Spleen (tissue), 11 donors: Measurements from ENCODE around the gene CCDC141. TPM values are rescaled to one million over a fixed set of nuclear protein-coding genes. Genes with fewer than 3 reads are reported as not detected.

Source experiments
- DNase-seq: peaks from one replicate; pipeline ENCODE4 v3.0.0-alpha.2; 2020
- H3K27ac ChIP-seq, 8 donors: fragments of 200-600 bp; sonication (generic) in 7 of 8; 1 replicate in 4 of 8; 2 replicates in 4 of 8; pipeline versions ENCODE4 v1.5.0 to v1.8.0; 2016 to 2021; ENCODE audit warnings: inconsistent platforms in 4 of 8, mild to moderate bottlenecking in 4 of 8, moderate library complexity in 1 of 8
- H3K27me3 ChIP-seq, 7 donors: fragments of 200-600 bp; sonication (generic) in 6 of 7; replicated peaks in 1 of 7; 1 replicate in 4 of 7; 2 replicates in 3 of 7; pipeline versions ENCODE4 v1.5.0 to v1.8.0; 2016 to 2021; ENCODE audit warnings: inconsistent platforms in 3 of 7, mild to moderate bottlenecking in 1 of 7
- H3K36me3 ChIP-seq, 6 donors: fragments of 200-600 bp; sonication (generic) in 5 of 6; 1 replicate in 4 of 6; 2 replicates in 2 of 6; pipeline versions ENCODE4 v1.5.0 to v1.8.0; 2016 to 2021; ENCODE audit warnings: inconsistent platforms in 2 of 6
- H3K4me1 ChIP-seq, 6 donors: fragments of 200-600 bp; sonication (generic) in 5 of 6; 1 replicate in 3 of 6; 2 replicates in 3 of 6; pipeline versions ENCODE4 v1.5.0 to v1.8.0; 2016 to 2021; ENCODE audit warnings: inconsistent platforms in 3 of 6
- H3K4me3 ChIP-seq, 8 donors: fragments of 200-600 bp; sonication (generic) in 7 of 8; 1 replicate in 4 of 8; 2 replicates in 4 of 8; pipeline versions ENCODE4 v1.5.0 to v1.8.0; 2016 to 2021; ENCODE audit warnings: inconsistent platforms in 4 of 8, mild to moderate bottlenecking in 4 of 8, moderate library complexity in 2 of 8
- H3K9me3 ChIP-seq, 8 donors: fragments of 200-600 bp; sonication (generic) in 7 of 8; 1 replicate in 4 of 8; 2 replicates in 4 of 8; pipeline versions ENCODE4 v1.5.0 to v1.8.0; 2016 to 2021; ENCODE audit warnings: inconsistent platforms in 4 of 8
- CTCF ChIP-seq, 11 experiments: fragments of 200-600 bp in 7 of 11; fragments of 450-650 bp in 4 of 11; sonication (generic) in 4 of 11; IDR thresholded peaks in 8 of 11; conservative IDR thresholded peaks in 3 of 11; 1 replicate in 7 of 11; 2 replicates in 4 of 11; pipeline versions ENCODE4 v1.4.0 to v1.8.0; 2016 to 2021; ENCODE audit warnings: antibody characterized with exemption in 11 of 11, inconsistent platforms in 4 of 11, mild to moderate bottlenecking in 1 of 11
- POLR2A ChIP-seq, 3 donors: fragments of 450-650 bp; IDR thresholded peaks; one replicate each; pipeline ENCODE4 v1.5.1; 2017; ENCODE audit warnings: antibody characterized with exemption in 3 of 3, mild to moderate bottlenecking in 1 of 3
- POLR2AphosphoS5 ChIP-seq, 3 donors: sonication (generic); formaldehyde crosslinking; IDR thresholded peaks; one replicate each; pipeline ENCODE4 v1.5.1; 2017; ENCODE audit warnings: antibody characterized with exemption in 3 of 3
- WGBS, 5 donors: extraction: QIAGEN DNeasy Blood & Tissue Kit in 3 of 5; methylation state at CpG; one replicate each; pipeline versions ENCODE4 v1.1.5 to v1.1.7; 2013 to 2018; 5-methylcytosine and 5-hydroxymethylcytosine counted together
- intact Hi-C: fragments of 100-400 bp; cut with DNase I; formaldehyde crosslinking; loops from one replicate; pipeline ENCODE4 v1.15.0; 2023; ENCODE audit warnings: low total_unique reads
- polyA plus RNA-seq, 3 donors: library from polyadenylated mRNA; stranded (reverse); fragments of 200-250 nt; gene quantifications; one replicate each; pipeline ENCODE4 v1.2.1, GENCODE V29; 2013
- total RNA-seq, 7 donors: library from RNA; depleted of rRNA in 3 of 7; stranded (reverse); fragments of >200 nt in 3 of 7; fragmentation: NEBNext Ultra II Directional in 4 of 7; extraction: Animal tissue kit (Norgen Biotek cat#: 25700) in 4 of 7; gene quantifications; one replicate each; pipeline versions ENCODE4 v1.1.0 to v1.2.1, GENCODE V29; 2016 to 2021
- donor health status: healthy with polysubstance abuse.
- donor health status: DM: no; HTN: no; CAD: no; lungs with moderate emphysema.
- donor health status: DM: no; HTN: no; CAD: no.
- donor health status: Bipolar disorder and iron deficiency.
- donor health status: healthy.
- donor health status: DM: no; HTN: no; CAD: no.
- donor health status: DM: yes; HTN: yes; CAD: no.

CCDC141 gene
- total and polyA plus RNA-seq, 10 donors: 0.29 to 21.3 (median 11.4) TPM

- 69 to 79% (median 77%) methylated on average over 4 of the region's 4 CpGs for WGBS, 5 donors
- Histone ChIP-seq H3K36me3 (no peaks in the 10 kb centered on the region), H3K4me3 (no peak overlapping the region), H3K27me3 (no peaks in the 10 kb centered on the region), H3K9me3 (no peaks in the 10 kb centered on the region), H3K4me1 (peaks cover 0 to 9% (median 4%) of the 10 kb centered on the region in 6 donors), H3K27ac (no peak overlapping the region)
- intact Hi-C loops: no loop called here
- TF ChIP-seq POLR2AphosphoS5 (IDR thresholded peaks at IDR 0.05): no peak
- no peak for TF ChIP-seq POLR2A (IDR thresholded peaks at IDR 0.05)
- TF ChIP-seq CTCF (IDR thresholded peaks at IDR 0.05 in 8 of 11, conservative IDR thresholded peaks at IDR 0.05 in 3 of 11): no peak
- DNase-seq: no peak
Observed at GRCh38 chr2:178858896-178859625, 190.9 kb downstream of the CCDC141 start.

- intact Hi-C loops: no loop called here
- H3K27ac ChIP-seq: no peak overlapping the region
- DNase-seq: no peak
- H3K27me3 ChIP-seq: no peaks in the 10 kb centered on the region
- H3K4me1 ChIP-seq: no peaks in the 10 kb centered on the region
- H3K9me3 ChIP-seq: no peaks in the 10 kb centered on the region
- no peak for TF ChIP-seq POLR2AphosphoS5 (IDR thresholded peaks at IDR 0.05)
- no peak for TF ChIP-seq CTCF (IDR thresholded peaks at IDR 0.05 in 8 of 11, conservative IDR thresholded peaks at IDR 0.05 in 3 of 11)
- no peak for TF ChIP-seq POLR2A (IDR thresholded peaks at IDR 0.05)
- no peak overlapping the region for H3K4me3 ChIP-seq
- peaks cover 0 to 5% (median 0%) of the 10 kb centered on the region in 6 donors for H3K36me3 ChIP-seq
Observed at GRCh38 chr2:178855151-178855550, 194.8 kb downstream of the CCDC141 start.

- intact Hi-C loops: no loop called here
- Histone ChIP-seq H3K4me3 (no peak overlapping the region), H3K9me3 (no peaks in the 10 kb centered on the region), H3K27ac (no peak overlapping the region), H3K27me3 (no peaks in the 10 kb centered on the region), H3K36me3 (peaks cover 0 to 23% (median 0%) of the 10 kb centered on the region in 6 donors), H3K4me1 (no peaks in the 10 kb centered on the region)
- TF ChIP-seq POLR2AphosphoS5 (IDR thresholded peaks at IDR 0.05) (no peak), POLR2A (IDR thresholded peaks at IDR 0.05) (no peak)
- no peak for DNase-seq
- WGBS, 5 donors: 90 to 98% (median 94%) methylated on average over 5 of the region's 5 CpGs
Observed at GRCh38 chr2:178848335-178848734, 201.6 kb downstream of the CCDC141 start.

GRCh38 chr2:178846458-178846802 is 203.5 kb downstream of the CCDC141 start:
- Histone ChIP-seq H3K4me3 (no peak overlapping the region), H3K36me3 (peaks cover 0 to 18% (median 0%) of the 10 kb centered on the region in 6 donors), H3K9me3 (no peaks in the 10 kb centered on the region), H3K27me3 (no peaks in the 10 kb centered on the region), H3K4me1 (no peaks in the 10 kb centered on the region), H3K27ac (no peak overlapping the region)
- intact Hi-C loops: no loop called here
- WGBS, 5 donors: 70 to 97% (median 92%) methylated on average over 2 of the region's 2 CpGs
- no peak for DNase-seq
- TF ChIP-seq CTCF (IDR thresholded peaks at IDR 0.05 in 8 of 11, conservative IDR thresholded peaks at IDR 0.05 in 3 of 11) (no peak), POLR2A (IDR thresholded peaks at IDR 0.05) (no peak), POLR2AphosphoS5 (IDR thresholded peaks at IDR 0.05) (no peak)
